NCI-H2171 treated with DMSO at 0.1 percent for 48 hours (cell line): ENCODE results near the gene USP10.

ENCODE experiments used
- DNase-seq: peaks from one replicate; lab custom pipeline; 2025; lab: John Stamatoyannopoulos, UW

The USP10 gene

GRCh38 chr16:84823484-84823883 lies 123.7 kb downstream of the USP10 start:
- DNase-seq, result no peak

DNA sequence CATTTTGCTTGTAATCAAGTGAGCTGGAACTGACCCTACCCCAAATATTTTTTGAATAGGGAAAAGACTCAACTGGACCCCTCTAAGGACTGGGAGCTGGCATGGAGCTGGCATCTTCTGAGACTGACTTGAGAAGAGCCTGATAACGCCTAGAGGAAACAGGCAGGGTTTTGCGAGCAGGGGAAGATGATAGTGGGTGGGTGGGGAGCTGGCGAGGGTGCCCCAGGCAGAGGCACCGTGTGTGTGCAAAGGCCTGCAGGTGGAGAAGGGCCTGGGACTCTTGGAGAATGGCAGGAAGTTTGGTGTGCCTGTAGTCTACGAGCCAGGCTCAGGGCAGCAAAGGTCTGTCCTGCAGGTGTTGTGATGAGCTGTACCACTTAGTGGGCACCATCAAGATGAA lies 124.1 kb downstream of the USP10 start:
- no peak for DNase-seq

DNA sequence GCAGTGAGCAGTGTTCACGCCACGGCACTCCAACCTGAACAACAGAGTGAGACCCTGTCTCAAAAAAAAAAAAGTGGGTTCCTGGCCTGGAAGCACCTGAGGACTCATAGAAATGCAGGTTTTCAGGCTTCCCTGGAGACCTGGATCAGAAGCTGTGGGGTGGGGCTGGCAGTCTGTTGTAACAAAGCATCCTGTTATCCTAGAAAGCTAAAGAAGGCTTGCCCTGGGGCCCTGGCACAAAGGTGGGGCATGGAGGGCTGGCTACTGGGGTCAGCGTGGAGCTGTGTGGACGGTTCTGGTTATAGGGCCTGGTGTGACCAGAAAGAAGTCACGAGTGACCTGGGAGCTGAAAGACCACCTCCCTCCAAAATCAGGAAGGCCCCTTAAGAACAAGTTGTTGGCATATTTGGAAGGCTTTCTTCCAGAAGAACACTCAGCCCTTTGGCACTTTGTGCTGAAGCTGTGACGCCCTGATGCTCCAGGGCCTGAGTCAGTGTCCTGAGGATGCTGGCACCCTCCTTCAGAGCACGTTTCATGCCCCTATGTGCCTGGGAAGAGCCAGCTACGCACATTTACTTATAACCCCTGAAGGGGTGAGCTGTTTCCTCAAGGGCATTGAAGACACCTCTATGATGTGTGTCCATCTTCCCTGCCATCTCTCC lies 126.2 kb downstream of the USP10 start:
- no peak for DNase-seq

DNA sequence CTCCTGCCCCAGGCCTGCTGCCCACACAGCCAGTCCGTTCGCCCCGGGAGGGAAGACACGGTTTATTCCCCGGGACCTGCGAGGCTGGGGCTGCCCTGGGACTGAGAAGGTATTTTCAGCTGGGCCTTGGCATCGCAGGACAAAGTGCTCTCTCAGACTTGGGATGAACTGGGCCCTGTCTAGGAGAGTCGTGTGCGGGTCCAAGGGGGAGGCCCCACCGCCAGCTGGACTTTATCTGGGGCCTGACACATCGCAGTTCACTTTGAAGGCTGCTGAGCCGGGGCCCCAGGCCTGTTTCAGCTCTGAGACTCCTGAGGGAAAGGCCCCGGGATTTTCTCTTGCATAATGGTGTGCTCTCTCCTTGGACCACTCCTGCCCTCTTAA lies 126.8 kb downstream of the USP10 start:
- no peak for DNase-seq

DNA sequence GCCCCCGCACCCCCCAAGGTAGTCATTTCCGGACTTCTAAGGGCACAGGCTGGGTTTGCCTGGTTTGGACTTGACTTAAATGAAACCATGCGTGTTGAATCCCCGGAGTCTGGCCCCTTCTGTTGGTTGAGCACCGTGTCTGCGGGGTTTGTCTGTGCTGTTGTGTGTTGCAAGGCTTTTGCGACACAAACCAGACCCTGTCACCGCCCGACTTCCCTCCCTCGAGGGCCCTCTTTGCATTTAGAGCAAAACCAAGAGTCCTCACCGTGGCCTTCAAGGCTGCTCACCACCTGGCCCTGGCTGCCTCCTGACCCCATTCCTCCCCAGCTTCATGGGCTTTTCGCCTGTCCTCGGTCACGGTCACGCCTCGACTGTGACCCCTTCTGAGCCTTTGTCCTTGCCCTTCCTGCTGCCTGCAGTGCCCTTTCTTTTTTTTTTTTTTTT lies 127.4 kb downstream of the USP10 start:
- no peak for DNase-seq

- no peak for DNase-seq
Observed at GRCh38 chr16:84827897-84828296, 128.1 kb downstream of the USP10 start.

- DNase-seq, result no peak
Observed at GRCh38 chr16:84828322-84828721, 128.5 kb downstream of the USP10 start.
